ENCODE results near the gene NDUFA7.
"Not testable (repeated sequence)": the region's sequence is repeated elsewhere in the genome, so short reads cannot be mapped to it uniquely, and the experiment has no call there.

NDUFA7 gene

DNA sequence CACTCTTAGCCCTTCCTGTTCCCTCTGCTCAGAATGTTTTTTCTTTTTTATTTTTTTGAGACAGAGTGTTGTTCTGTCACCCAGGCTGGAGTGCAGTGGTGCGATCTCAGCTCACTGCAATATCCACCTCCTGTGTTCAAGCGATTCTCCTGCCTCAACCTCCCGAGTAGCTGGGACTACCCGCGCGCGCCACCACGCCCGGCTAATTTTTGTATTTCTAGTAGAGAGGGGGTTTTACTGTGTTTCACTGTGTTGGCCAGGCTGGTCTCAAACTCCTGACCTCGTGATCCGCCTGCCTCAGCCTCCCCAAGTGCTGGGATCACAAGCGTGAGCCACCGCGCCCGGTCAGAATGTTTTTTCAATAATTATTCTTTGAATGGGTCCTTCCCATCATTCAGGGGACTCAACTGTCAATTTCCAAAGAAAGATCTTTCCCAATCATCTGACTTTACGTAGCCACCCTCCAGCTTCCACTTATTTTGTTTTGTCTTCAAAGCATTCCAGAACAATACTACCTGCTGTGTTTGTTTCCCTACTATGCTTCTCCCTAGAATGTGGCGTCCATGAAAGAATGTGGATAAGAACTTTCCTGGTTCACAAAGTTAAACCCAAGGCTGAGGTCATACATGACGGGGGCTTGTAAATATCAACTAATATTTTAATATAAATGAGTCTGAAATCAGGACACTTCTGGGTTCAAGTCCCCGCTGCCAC, 1.2 kb downstream of the NDUFA7 start:
- DNase-seq (ENCODE audit: low read depth) = no peak

DNA sequence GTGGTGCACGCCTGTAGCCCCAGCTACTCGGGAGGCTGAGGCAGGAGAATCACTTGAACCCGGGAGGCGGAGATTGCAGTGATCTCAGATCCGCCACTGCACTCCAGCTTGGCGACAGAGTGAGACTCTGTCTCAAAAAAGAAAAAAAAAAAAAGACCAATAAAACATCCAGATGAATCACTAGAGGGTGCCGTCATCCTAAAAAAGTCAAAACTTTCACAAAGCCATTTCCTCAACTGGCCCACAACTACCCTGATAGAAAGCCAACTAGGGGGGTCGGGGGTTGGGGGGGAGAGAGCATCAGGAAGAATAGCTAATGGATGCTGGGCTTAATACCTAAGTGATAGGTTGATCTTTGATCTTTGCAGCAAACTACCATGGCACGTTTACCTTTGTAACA, 2.3 kb downstream of the NDUFA7 start:
- DNase-seq (ENCODE audit: low read depth) = not testable (repeated sequence)

GRCh38 chr19:8316351-8317125, 4.6 kb downstream of the NDUFA7 start:
- DNase-seq (ENCODE audit: low read depth) = no peak

DNA sequence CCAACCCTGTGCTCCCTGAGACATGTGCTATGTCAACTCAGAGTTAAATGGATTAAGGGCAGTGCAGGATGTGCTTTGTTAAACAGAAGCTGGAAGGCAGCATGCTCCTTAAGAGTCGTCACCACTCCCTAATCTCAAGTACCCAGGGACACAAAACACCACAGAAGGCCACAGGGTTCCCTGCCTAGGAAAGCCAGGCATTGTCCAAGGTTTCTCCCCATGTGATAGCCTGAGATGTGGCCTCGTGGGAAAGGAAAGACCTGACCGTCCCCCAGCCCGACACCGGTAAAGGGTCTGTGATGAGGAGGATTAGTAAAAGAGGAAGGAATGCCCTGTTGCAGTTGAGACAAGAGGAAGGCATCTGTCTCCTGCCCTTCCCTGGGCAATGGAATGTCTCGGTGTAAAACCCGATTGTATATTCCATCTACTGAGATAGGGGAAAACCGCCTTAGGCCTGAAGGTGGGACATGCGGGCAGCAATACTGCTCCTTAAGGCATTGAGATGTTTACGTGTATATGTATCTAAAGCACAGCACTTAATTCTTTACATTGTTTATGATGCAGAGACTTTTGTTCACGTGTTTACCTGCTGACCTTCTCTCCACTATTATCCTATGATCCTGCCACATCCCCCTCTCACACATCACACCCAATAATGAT, 6.1 kb downstream of the NDUFA7 start:
- DNase-seq (ENCODE audit: low read depth) = not testable (repeated sequence)

DNA sequence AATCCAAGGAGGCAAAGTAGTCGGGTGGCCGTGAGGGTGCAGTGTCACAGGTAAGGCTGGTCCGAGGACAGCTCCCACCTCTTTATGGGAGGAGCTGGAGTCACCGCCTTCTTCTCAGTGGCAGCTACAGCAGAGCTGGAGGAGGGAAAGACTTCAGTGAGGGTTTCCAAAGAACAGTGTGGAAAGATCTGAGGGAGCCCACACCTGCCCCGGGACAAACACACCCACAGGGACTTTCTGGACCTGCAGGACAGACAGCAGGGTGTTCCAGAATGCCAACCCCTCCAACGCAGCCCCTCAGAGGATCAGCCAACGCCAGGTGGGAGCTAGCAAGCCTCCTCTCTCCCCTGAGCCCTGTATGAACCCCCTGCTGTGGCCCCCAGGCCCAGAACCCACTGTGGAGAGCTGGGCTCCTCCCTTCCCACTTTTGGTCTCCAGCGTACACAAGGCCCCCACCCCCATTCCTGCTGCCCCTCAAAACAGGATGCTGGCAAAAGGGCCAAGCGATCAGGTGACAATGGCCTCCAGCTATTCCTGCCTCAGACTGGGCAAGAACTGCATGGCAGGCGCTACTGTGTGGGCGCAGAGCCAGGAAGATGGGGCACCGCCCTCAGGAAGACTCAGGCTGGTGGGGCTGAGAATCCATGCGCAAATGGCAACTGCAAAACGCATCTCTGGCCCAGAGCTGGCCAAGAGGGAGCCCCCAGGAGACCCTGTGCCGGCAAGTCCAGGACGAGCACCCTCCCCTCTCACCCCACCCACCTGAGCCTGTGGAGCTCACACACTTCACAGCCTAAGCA, 9.5 kb downstream of the NDUFA7 start:
- no peak for DNase-seq (ENCODE audit: low read depth)

DNA sequence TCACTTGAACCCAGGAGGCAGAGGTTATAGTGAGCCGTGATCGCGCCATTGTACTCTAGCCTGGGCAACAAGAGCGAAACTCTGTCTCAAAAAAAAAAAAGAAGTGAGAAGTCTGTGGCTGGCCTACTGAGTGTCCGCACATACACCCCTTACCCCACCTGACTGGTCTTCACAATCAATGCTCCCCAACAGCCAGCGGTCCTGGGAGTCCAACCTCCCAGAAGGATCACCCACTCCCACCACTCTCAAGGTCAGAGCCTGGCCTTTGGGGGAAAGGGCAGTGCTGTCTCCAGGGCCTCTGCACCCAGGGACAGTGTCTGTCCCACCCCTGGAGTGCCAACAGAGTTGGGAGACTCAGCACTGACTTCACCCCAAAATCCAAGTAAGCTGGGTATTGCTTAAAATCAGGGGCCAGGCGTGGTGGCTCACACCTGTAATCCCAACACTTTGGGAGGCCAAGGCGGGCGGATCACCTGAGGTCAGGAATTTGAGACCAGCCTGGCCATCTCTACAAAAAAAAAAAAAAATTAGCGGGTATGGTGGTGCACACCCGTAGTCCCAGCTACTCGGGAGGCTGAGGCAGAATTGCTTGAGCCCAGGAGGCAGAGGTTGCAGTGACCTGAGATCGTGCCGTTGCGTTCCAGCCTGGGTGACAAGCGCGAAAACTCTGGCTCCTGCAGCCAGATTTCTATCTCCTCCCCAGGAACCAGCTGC, 10.7 kb downstream of the NDUFA7 start:
- no peak for DNase-seq (ENCODE audit: low read depth)

GRCh38 chr19:8308891-8309291, 12.3 kb downstream of the NDUFA7 start:
- DNase-seq (ENCODE audit: low read depth) = no peak

- DNase-seq (ENCODE audit: low read depth) = peak; percentile 42
Observed at GRCh38 chr19:8307965-8308866, 13.0 kb downstream of the NDUFA7 start, which contains the start of gene CD320. TSS of gene CD320 (minus strand) at chr19:8308358. CDS start at chr19:8308290, 68 bp downstream.

DNA sequence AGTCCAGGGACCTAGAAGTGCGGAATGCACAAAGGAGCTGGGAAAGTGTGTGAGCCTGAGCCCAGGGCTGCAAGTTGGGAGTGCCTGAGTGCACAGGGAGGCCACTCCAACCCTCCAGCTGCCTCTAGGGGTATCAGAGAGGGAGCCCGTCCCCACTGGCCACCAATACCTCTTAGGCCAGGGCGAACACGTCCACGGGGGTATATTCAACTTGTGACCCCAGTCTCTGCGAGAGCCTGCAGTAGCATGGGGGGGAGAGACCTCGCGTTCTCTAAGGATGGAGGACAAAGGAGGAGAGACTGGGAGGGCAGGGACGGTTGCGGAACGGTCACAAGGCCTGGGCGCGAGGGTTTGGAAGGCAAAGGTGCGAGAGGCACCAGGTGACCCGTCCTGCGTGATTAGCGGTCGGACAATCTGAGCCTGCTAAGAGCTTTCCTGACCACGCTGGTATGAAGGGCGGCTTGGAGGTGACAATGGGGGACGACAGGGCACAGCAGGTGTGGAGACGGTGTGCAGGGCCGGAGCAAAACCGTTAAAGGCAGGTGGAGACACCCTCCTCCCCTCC, 13.7 kb downstream of the NDUFA7 start:
- no peak for DNase-seq (ENCODE audit: low read depth)

DNA sequence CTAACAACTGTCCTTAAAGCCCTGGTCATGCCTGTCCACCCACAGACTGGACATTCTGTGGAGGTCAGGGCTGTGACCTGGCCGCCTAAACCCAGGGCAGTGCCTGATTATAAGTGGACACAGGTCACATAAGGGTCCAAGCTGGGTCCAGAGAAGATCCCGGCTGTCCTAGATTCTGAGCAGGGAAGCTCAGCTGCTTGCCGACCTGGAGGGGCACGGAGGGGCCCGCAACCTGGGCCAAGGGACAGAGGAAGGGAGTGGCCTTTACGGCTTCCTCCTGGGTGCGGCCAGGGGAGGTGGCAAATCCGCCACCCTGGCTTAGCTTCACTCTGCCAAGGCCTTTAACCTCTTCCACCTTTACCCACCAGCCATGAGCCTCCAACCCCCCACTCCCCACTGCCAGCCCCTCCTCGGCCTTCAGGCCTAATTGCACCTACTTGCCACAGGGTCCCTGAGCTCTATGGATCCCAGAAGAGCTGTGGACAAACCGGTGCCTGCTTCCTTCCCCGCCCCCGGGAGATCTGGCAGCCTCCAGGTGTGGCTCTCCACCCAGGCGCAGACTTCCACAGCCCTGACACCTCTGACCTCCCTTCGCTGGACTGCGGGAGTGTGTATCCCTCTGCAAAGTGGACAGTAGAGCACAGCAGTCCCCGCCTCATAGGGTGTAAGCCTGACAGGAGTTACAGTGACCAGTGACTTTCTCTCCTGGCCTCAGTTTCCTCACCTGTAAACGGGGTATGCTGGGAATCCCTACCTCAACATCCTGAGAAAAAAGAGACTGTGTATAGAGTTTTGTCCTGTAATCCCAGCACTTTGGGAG, 14.7 kb downstream of the NDUFA7 start:
- DNase-seq (ENCODE audit: low read depth) = no peak

- DNase-seq (ENCODE audit: low read depth) = no peak
Observed at GRCh38 chr19:8305798-8306197, 15.4 kb downstream of the NDUFA7 start.

DNA sequence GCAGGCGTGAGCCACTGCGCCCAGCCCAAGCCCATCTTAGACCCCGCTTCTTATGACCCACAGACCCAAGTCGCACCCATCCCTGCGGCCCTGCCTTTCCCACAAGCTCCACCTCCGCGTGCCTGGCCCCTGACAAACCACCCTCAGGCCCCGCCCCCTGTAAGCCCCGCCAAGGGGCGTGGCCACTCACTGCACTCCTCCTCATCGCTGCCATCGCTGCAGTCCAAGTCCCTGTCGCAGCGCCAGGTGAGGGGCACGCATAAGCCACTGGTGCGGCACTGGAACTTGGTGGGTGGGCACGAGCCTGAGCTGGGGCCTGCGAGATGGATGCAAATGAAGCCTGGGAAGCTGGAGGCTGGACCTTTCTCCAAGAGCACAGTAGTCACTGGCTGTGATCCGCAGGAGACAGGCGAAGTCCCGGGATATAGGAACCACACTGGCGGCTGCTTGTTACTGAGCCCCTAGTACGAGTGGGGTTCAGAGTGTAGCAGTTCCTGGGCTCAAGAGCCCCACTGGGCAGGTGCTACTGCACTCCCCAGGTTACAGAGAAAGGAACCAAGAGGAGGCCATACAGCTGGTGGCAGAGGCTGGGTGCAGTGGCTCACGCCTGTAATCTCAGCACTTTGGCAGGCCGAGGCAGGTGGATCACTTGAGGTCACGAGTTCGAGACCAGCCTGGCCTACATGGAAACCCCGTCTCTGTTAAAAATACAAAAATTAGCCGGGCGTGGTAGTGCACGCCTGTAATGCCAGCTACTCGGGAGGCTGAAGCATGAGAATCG, 16.1 kb downstream of the NDUFA7 start:
- no peak for DNase-seq (ENCODE audit: low read depth)

GRCh38 chr19:8302734-8303133, 18.4 kb downstream of the NDUFA7 start:
- no peak for DNase-seq (ENCODE audit: low read depth)

DNA sequence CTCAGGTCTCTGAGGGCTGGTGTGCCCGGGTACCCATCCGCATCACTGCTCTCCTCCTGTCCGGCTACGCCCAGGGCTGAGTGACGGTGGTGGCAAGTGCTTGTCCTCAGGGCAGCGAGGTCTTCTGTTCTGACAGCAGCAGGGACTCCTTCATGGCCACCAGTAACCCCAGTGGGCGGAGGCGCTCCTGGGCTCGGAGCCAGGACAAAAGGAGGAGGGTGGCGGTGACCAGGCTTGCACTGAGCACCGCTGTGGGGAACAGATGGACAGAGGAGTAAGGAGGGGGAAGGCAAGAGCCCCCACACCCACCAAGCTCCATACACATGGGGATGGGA, 18.9 kb downstream of the NDUFA7 start:
- DNase-seq (ENCODE audit: low read depth) = no peak

GRCh38 chr19:8291337-8291736, 29.8 kb downstream of the NDUFA7 start:
- DNase-seq (ENCODE audit: low read depth) = not testable (repeated sequence)

- not testable (repeated sequence) for DNase-seq (ENCODE audit: low read depth)
Observed at GRCh38 chr19:8276508-8276907, 44.7 kb downstream of the NDUFA7 start.

- DNase-seq (ENCODE audit: low read depth) = no peak
Observed at GRCh38 chr19:8269724-8270123, 51.5 kb downstream of the NDUFA7 start.

DNA sequence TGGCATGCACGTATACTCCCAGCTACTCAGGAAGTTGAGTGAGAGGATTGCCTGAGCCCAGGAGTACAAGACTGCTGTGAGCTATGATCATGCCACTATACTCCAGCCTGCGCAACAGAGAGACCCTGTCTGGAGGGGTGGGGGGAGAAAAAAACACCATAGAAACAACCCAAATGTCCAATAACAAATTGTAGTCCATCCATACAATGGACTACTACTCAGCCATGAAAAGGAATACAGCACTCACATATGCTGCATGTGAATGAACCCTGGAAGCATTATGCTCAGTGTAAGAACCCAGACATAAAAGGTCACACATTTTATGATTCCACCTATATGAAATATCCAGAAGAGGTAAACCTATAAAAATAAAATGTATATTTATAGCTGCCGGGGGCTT, 55.3 kb downstream of the NDUFA7 start:
- no peak for DNase-seq (ENCODE audit: low read depth)

All from GM04503 (cell line).